Neutrophil (primary cell): ENCODE results near the gene SHC4.

Source experiments
- H3K27ac ChIP-seq: fragments of 200-600 bp; sonication (generic); 2 replicates; pipeline ENCODE4 v1.5.1; 2016; ENCODE audit warnings: mild to moderate bottlenecking, moderate library complexity
- H3K27me3 ChIP-seq: fragments of 200-600 bp; sonication (generic); 2 replicates; pipeline ENCODE4 v1.6.0; 2016; ENCODE audit warnings: mild to moderate bottlenecking
- H3K36me3 ChIP-seq: fragments of 200-600 bp; sonication (generic); 2 replicates; pipeline ENCODE4 v1.5.1; 2017
- H3K4me1 ChIP-seq, 2 experiments: fragments of 200-600 bp in 1 of 2; sonication (generic) in 1 of 2; 1 replicate in 1 of 2; 2 replicates in 1 of 2; pipeline versions ENCODE4 v1.5.1 to v1.6.1; 2013 to 2016; ENCODE audit warnings: low read depth in 1 of 2, low read length in 1 of 2, mild to moderate bottlenecking in 1 of 2, moderate library complexity in 1 of 2; ENCODE audit not compliant: control insufficient read depth in 1 of 2, insufficient read depth in 1 of 2
- H3K4me3 ChIP-seq, 2 experiments: fragments of 200-600 bp in 1 of 2; sonication (generic) in 1 of 2; 1 replicate in 1 of 2; 2 replicates in 1 of 2; pipeline ENCODE4 v1.5.1; 2013 to 2016; ENCODE audit warnings: low read depth in 1 of 2, low read length in 1 of 2, mild to moderate bottlenecking in 1 of 2, moderate library complexity in 1 of 2
- H3K9me3 ChIP-seq: fragments of 200-600 bp; sonication (generic); 2 replicates; pipeline ENCODE4 v1.5.1; 2016
- CTCF ChIP-seq: fragments of 200-600 bp; sonication (generic); IDR thresholded peaks from 2 replicates; pipeline ENCODE4 v1.5.1; 2016; ENCODE audit warnings: antibody characterized with exemption

Gene SHC4

GRCh38 chr15:48814286-48814685 lies 149.4 kb downstream of the SHC4 start:
- H3K4me1 ChIP-seq: peaks cover 17 to 20% of the 10 kb centered on the region in 2 experiments
- H3K27me3 ChIP-seq: no peaks in the 10 kb centered on the region
- H3K27ac ChIP-seq: no peak overlapping the region
- no peaks in the 10 kb centered on the region for H3K36me3 ChIP-seq
- H3K9me3 ChIP-seq: no peaks in the 10 kb centered on the region
- no peak overlapping the region for H3K4me3 ChIP-seq
- no peak for TF ChIP-seq CTCF

- H3K4me3 ChIP-seq: peak overlapping the region; percentile 70 to 84
- H3K27me3 ChIP-seq: no peaks in the 10 kb centered on the region
- H3K27ac ChIP-seq: peak overlapping the region; percentile 67
- H3K9me3 ChIP-seq: no peaks in the 10 kb centered on the region
- no peaks in the 10 kb centered on the region for H3K36me3 ChIP-seq
- no peak for TF ChIP-seq CTCF
- peaks cover 17 to 20% of the 10 kb centered on the region in 2 experiments for H3K4me1 ChIP-seq
Measured at GRCh38 chr15:48811325-48811958, 152.3 kb downstream of the SHC4 start.

- peak within 1 kb of the TSS; percentile 70 to 84 for H3K4me3 ChIP-seq
- no peaks in the 10 kb centered on the region for H3K36me3 ChIP-seq
- peaks cover 17 to 20% of the 10 kb centered on the region in 2 experiments for H3K4me1 ChIP-seq
- H3K9me3 ChIP-seq: no peaks in the 10 kb centered on the region
- TF ChIP-seq CTCF: peak; percentile 53
- peak within 1 kb of the TSS; percentile 67 for H3K27ac ChIP-seq
- H3K27me3 ChIP-seq: no peaks in the 10 kb centered on the region
Measured at GRCh38 chr15:48810414-48811324, 153.1 kb downstream of the SHC4 start, which contains the start of gene CEP152. Gene CEP152, minus strand, starts transcription at chr15:48811069. Its CDS starts 5,420 bp downstream, at chr15:48805649.

- peaks cover 5% of the 10 kb centered on the region for H3K36me3 ChIP-seq
- TF ChIP-seq CTCF: no peak
- no peaks in the 10 kb centered on the region for H3K9me3 ChIP-seq
- H3K4me1 ChIP-seq: peaks cover 12 to 14% of the 10 kb centered on the region in 2 experiments
- H3K27ac ChIP-seq: no peak overlapping the region
- no peaks in the 10 kb centered on the region for H3K27me3 ChIP-seq
- no peak overlapping the region for H3K4me3 ChIP-seq
Measured at GRCh38 chr15:48806151-48806550, 157.6 kb downstream of the SHC4 start.

GRCh38 chr15:48805591-48805990 lies 158.1 kb downstream of the SHC4 start:
- H3K27ac ChIP-seq: no peak overlapping the region
- H3K4me1 ChIP-seq: peaks cover 8 to 17% of the 10 kb centered on the region in 2 experiments
- H3K36me3 ChIP-seq: peaks cover 5% of the 10 kb centered on the region
- no peak for TF ChIP-seq CTCF
- no peaks in the 10 kb centered on the region for H3K9me3 ChIP-seq
- no peaks in the 10 kb centered on the region for H3K27me3 ChIP-seq
- H3K4me3 ChIP-seq: no peak overlapping the region
